Body of pancreas (tissue), 4 donors: Measurements from ENCODE around the gene MAP4K4.

Experiments
- CTCF ChIP-seq, 7 experiments: fragments of 450-650 bp in 4 of 7; fragments of 200-600 bp in 3 of 7; sonication (generic) in 3 of 7; IDR thresholded peaks; one replicate each; pipeline ENCODE4 v1.5.1; 2016 to 2019; ENCODE audit warnings: antibody characterized with exemption in 7 of 7
- POLR2A ChIP-seq, 3 donors: fragments of 450-650 bp; IDR thresholded peaks; one replicate each; pipeline ENCODE4 v1.6.1; 2016; ENCODE audit warnings: antibody characterized with exemption in 3 of 3, mild to moderate bottlenecking in 2 of 3

- TF ChIP-seq CTCF (IDR thresholded peaks at IDR 0.05): no peak
- no peak for TF ChIP-seq POLR2A (IDR thresholded peaks at IDR 0.05)
Observed at GRCh38 chr2:101751875-101752619, 54.5 kb downstream of the MAP4K4 start.
